ENCODE data around the gene IFT43. TPM values are rescaled to one million over a fixed set of nuclear protein-coding genes. Genes with fewer than 3 reads are reported as not detected.

IFT43 gene
- total RNA-seq, 1 donor from 2014 or later, result 52.1 TPM

GRCh38 chr14:75968456-75968855 lies 17.1 kb upstream of the IFT43 start:
- H3K27me3 Mint-ChIP-seq, result no peaks in the 10 kb centered on the region
- peaks cover 20% of the 10 kb centered on the region for H3K4me1 Mint-ChIP-seq (ENCODE audit: low read depth)
- no peak for DNase-seq (ENCODE audit: low spot score, unreplicated experiment)
- H3K9me3 Mint-ChIP-seq (ENCODE audit: low read depth), result no peaks in the 10 kb centered on the region
- H3K36me3 Mint-ChIP-seq (ENCODE audit: insufficient read depth), result peaks cover 9% of the 10 kb centered on the region
- H3K27ac Mint-ChIP-seq, result no peak overlapping the region
- TF ChIP-seq, protein P1, sequence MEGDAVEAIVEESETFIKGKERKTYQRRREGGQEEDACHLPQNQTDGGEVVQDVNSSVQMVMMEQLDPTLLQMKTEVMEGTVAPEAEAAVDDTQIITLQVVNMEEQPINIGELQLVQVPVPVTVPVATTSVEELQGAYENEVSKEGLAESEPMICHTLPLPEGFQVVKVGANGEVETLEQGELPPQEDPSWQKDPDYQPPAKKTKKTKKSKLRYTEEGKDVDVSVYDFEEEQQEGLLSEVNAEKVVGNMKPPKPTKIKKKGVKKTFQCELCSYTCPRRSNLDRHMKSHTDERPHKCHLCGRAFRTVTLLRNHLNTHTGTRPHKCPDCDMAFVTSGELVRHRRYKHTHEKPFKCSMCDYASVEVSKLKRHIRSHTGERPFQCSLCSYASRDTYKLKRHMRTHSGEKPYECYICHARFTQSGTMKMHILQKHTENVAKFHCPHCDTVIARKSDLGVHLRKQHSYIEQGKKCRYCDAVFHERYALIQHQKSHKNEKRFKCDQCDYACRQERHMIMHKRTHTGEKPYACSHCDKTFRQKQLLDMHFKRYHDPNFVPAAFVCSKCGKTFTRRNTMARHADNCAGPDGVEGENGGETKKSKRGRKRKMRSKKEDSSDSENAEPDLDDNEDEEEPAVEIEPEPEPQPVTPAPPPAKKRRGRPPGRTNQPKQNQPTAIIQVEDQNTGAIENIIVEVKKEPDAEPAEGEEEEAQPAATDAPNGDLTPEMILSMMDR (IDR thresholded peaks at IDR 0.05; ENCODE audit: unreplicated experiment), result no peak
- H3K4me3 Mint-ChIP-seq (ENCODE audit: low read depth), result no peak overlapping the region

- Mint-ChIP-seq H3K36me3 (ENCODE audit: insufficient read depth) (peaks cover 9% of the 10 kb centered on the region), H3K27me3 (no peaks in the 10 kb centered on the region), H3K4me3 (ENCODE audit: low read depth) (no peak overlapping the region), H3K9me3 (ENCODE audit: low read depth) (no peaks in the 10 kb centered on the region), H3K4me1 (ENCODE audit: low read depth) (peaks cover 24% of the 10 kb centered on the region), H3K27ac (peak overlapping the region; percentile 12)
- TF ChIP-seq, protein P1 (IDR thresholded peaks at IDR 0.05; ENCODE audit: unreplicated experiment), result no peak
- DNase-seq (ENCODE audit: low spot score, unreplicated experiment), result no peak
Measured at GRCh38 chr14:75969126-75969525, 16.4 kb upstream of the IFT43 start.

GRCh38 chr14:75969891-75970290 lies 15.7 kb upstream of the IFT43 start:
- Mint-ChIP-seq H3K9me3 (ENCODE audit: low read depth) (no peaks in the 10 kb centered on the region), H3K36me3 (ENCODE audit: insufficient read depth) (peaks cover 9% of the 10 kb centered on the region), H3K4me3 (ENCODE audit: low read depth) (no peak overlapping the region), H3K27me3 (no peaks in the 10 kb centered on the region), H3K4me1 (ENCODE audit: low read depth) (peaks cover 24% of the 10 kb centered on the region), H3K27ac (no peak overlapping the region)
- TF ChIP-seq, protein P1 (IDR thresholded peaks at IDR 0.05; ENCODE audit: unreplicated experiment), result no peak
- no peak for DNase-seq (ENCODE audit: low spot score, unreplicated experiment)

DNA sequence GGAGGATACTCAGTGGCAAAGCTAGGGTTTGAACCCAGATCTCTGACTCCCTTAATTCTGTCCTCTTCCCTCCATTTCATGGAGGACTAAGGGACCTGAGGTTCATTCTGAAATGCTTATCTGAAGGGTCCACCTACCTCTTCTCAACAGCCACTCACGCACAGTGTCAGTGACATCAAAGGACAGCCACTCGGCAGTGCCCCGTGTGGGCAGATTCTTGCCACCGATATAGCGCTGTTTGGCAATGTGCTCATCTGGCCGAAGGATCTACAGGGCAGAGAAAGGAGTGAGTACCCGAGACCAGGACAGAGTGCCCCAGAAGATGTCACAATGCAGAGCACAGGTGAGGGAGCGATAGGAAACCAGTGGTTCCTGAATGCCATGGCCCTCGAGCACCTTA lies 14.6 kb upstream of the IFT43 start:
- peaks cover 25% of the 10 kb centered on the region for H3K4me1 Mint-ChIP-seq (ENCODE audit: low read depth)
- peak overlapping the region; percentile 75 for H3K27ac Mint-ChIP-seq
- H3K27me3 Mint-ChIP-seq, result no peaks in the 10 kb centered on the region
- peaks cover 4% of the 10 kb centered on the region for H3K36me3 Mint-ChIP-seq (ENCODE audit: insufficient read depth)
- H3K4me3 Mint-ChIP-seq (ENCODE audit: low read depth), result no peak overlapping the region
- no peaks in the 10 kb centered on the region for H3K9me3 Mint-ChIP-seq (ENCODE audit: low read depth)
- TF ChIP-seq, protein P1 (IDR thresholded peaks at IDR 0.05; ENCODE audit: unreplicated experiment), result no peak
- no peak for DNase-seq (ENCODE audit: low spot score, unreplicated experiment)

- no peak overlapping the region for H3K4me3 Mint-ChIP-seq (ENCODE audit: low read depth)
- H3K9me3 Mint-ChIP-seq (ENCODE audit: low read depth), result no peaks in the 10 kb centered on the region
- TF ChIP-seq, protein P1 (IDR thresholded peaks at IDR 0.05; ENCODE audit: unreplicated experiment), result no peak
- no peak overlapping the region for H3K27ac Mint-ChIP-seq
- peaks cover under 1% of the 10 kb centered on the region for H3K36me3 Mint-ChIP-seq (ENCODE audit: insufficient read depth)
- no peak for DNase-seq (ENCODE audit: low spot score, unreplicated experiment)
- peaks cover 27% of the 10 kb centered on the region for H3K4me1 Mint-ChIP-seq (ENCODE audit: low read depth)
- H3K27me3 Mint-ChIP-seq, result no peaks in the 10 kb centered on the region
Measured at GRCh38 chr14:75971509-75971908, 14.1 kb upstream of the IFT43 start.
